ENCODE results near the gene NELL1. TPM values are rescaled to one million over a fixed set of nuclear protein-coding genes. Genes with fewer than 3 reads are reported as not detected.

The NELL1 gene
- total RNA-seq, 4 donors from 2014 or later, result not detected

DNA sequence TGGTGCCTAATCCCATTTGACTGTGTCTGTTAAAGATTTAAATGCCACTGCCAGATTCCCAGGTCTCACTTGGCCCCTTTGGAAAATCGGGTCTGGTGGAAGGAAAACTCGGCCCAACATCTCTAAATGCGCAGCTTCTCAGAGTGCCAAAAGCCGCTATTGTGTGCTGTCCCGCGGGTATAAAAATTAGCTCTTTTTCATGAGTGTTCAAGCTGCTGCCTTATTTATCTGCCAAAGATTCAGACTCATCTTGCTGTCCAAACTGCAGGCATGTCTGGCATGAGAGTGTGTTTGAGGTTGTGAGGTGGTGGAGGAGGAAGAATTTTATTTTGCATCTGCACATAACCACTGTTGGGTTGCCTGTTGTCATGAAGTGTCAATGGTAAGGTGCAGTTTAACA is 91.4 kb downstream of the NELL1 start:
- TF ChIP-seq, protein P1, sequence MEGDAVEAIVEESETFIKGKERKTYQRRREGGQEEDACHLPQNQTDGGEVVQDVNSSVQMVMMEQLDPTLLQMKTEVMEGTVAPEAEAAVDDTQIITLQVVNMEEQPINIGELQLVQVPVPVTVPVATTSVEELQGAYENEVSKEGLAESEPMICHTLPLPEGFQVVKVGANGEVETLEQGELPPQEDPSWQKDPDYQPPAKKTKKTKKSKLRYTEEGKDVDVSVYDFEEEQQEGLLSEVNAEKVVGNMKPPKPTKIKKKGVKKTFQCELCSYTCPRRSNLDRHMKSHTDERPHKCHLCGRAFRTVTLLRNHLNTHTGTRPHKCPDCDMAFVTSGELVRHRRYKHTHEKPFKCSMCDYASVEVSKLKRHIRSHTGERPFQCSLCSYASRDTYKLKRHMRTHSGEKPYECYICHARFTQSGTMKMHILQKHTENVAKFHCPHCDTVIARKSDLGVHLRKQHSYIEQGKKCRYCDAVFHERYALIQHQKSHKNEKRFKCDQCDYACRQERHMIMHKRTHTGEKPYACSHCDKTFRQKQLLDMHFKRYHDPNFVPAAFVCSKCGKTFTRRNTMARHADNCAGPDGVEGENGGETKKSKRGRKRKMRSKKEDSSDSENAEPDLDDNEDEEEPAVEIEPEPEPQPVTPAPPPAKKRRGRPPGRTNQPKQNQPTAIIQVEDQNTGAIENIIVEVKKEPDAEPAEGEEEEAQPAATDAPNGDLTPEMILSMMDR (IDR thresholded peaks at IDR 0.05), result no peak
- TF ChIP-seq POLR2A (IDR thresholded peaks at IDR 0.05), result no peak
- no peaks in the 10 kb centered on the region for H3K9me3 ChIP-seq
- WGBS, 2 donors, result 89 to 92% methylated on average over 6 of the region's 6 CpGs
- H3K27ac ChIP-seq, result no peak overlapping the region
- no peaks in the 10 kb centered on the region for H3K27me3 ChIP-seq
- H3K36me3 ChIP-seq, result no peaks in the 10 kb centered on the region
- H3K4me1 ChIP-seq, result no peaks in the 10 kb centered on the region
- intact Hi-C loops (cut with DNase I), result no loop called here
- DNase-seq, result no peak
- H3K4me3 ChIP-seq (replicated peaks in 1 of 3), result no peak overlapping the region

DNA sequence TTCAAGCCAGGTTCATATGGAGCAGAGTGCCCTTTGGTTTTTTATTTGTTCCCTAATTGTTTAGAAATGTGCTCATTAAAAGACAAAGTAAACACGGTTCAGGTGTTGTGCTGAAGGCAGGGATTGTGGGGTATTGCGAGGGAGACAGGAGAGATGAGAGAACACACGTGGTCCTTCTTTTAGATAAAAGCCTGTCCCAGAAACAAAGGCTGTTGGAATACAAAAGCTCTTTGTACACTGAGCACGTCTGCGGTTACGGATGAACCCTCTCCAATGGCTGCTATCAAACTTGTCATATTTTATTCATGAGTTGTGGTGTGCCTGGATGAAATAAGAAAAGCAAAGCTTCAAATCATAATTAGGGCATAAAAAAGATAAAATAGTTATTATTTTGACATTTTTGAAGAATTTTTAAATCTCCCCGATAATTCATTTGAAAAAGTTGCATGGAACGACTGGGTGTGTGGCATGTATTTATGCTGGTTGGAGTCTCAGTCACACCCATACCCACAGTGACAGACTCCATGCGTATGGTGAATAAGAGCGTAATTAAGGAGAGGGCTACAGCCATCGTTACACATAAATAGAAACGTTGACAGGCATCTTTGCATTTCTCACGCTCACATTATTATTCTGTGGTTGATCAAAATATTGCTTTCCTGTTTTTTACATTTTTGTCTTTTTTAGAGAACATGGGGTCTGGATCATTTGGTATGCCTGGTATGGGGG is 92.9 kb downstream of the NELL1 start:
- no peaks in the 10 kb centered on the region for H3K9me3 ChIP-seq
- no peaks in the 10 kb centered on the region for H3K36me3 ChIP-seq
- H3K4me1 ChIP-seq, result no peaks in the 10 kb centered on the region
- no peaks in the 10 kb centered on the region for H3K27me3 ChIP-seq
- no peak for DNase-seq
- no peak overlapping the region for H3K27ac ChIP-seq
- WGBS, 2 donors, result 63 to 67% methylated on average over 13 of the region's 13 CpGs
- TF ChIP-seq, protein P1 (IDR thresholded peaks at IDR 0.05), result no peak
- no peak for TF ChIP-seq POLR2A (IDR thresholded peaks at IDR 0.05)
- intact Hi-C loops (cut with DNase I), result no loop called here
- H3K4me3 ChIP-seq (replicated peaks in 1 of 3), result no peak overlapping the region

DNA sequence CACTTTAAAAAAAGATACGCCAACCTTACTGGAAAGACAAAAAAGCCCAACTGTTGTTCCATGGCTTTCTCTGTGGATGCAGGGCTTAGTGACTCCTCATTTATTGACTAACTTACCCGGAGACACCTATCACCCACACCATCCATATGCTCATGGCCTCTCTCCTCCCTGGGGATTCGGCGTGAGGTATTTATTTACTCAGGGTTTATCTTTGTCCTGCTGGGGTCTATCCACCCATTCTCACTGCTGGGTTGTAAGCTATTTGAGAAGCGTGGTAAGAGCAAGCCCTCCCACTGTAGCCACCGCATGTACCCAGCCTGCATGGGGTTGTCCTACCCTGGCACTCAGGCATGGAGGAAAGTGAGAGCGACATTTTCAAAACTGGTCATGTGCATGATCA is 93.6 kb downstream of the NELL1 start:
- WGBS, 2 donors, result 46 to 52% methylated on average over 7 of the region's 7 CpGs
- DNase-seq, result no peak
- Histone ChIP-seq H3K9me3 (no peaks in the 10 kb centered on the region), H3K27ac (no peak overlapping the region), H3K4me1 (no peaks in the 10 kb centered on the region), H3K27me3 (no peaks in the 10 kb centered on the region), H3K36me3 (no peaks in the 10 kb centered on the region), H3K4me3 (replicated peaks in 1 of 3) (no peak overlapping the region)
- intact Hi-C loops (cut with DNase I), result no loop called here
- TF ChIP-seq POLR2A (IDR thresholded peaks at IDR 0.05), result no peak
- TF ChIP-seq, protein P1 (IDR thresholded peaks at IDR 0.05), result no peak

DNA sequence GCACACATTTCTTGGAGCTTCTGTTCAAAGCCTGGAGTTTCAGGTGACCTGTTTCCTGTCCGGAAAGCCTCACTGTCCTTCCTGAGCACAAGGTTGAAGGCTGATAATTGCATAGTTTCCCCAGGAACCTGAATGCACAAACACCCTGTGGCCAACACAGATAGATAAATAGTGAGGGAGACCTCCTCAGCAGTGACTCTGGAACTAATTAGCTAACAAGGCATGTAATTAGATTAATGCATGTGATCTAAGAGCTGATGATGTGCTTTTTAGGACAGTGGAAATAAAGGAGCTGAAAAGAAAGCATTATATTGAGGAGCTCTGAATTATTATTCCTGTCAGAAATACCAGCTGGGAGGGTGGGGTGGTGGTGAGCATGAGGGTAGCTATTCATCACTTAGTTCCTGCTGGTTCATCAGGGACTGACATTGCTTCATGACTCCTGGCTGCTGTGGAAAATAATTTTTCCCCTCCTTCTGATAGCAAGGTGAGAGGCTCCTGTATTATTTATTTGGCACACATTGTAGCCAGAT is 101.1 kb downstream of the NELL1 start:
- no peak for DNase-seq
- no peaks in the 10 kb centered on the region for H3K36me3 ChIP-seq
- H3K27me3 ChIP-seq, result no peaks in the 10 kb centered on the region
- no peaks in the 10 kb centered on the region for H3K4me1 ChIP-seq
- no peak overlapping the region for H3K27ac ChIP-seq
- intact Hi-C loops (cut with DNase I), result no loop called here
- WGBS, 2 donors, result 59 to 60% methylated on average over 1 of the region's 1 CpG
- H3K4me3 ChIP-seq (replicated peaks in 1 of 3), result no peak overlapping the region
- H3K9me3 ChIP-seq, result no peaks in the 10 kb centered on the region
- TF ChIP-seq, protein P1 (IDR thresholded peaks at IDR 0.05), result no peak
- TF ChIP-seq POLR2A (IDR thresholded peaks at IDR 0.05), result no peak

DNA sequence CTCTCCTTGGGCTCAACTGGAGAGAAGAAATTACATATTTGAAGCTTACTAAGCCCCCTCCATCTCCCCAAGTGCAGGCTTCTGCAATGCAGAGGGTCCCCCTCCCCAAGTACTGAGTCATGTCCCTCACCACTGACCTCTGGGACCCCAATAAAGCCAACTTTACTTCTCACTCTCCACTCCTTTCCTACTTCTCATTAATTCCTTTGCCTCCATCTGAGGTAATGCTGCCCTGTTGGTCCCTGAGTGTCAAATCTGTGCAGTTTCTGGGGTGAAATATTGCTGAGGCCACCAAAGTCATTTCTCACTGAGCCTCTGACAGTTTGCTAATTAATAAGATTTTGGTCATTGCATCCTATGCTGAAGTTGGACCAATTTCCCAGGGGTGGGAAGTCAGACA is 101.6 kb downstream of the NELL1 start:
- DNase-seq, result no peak
- Histone ChIP-seq H3K27ac (no peak overlapping the region), H3K27me3 (no peaks in the 10 kb centered on the region), H3K36me3 (no peaks in the 10 kb centered on the region), H3K4me3 (replicated peaks in 1 of 3) (no peak overlapping the region), H3K4me1 (no peaks in the 10 kb centered on the region), H3K9me3 (no peaks in the 10 kb centered on the region)
- TF ChIP-seq POLR2A (IDR thresholded peaks at IDR 0.05), result no peak
- TF ChIP-seq, protein P1 (IDR thresholded peaks at IDR 0.05), result no peak
- intact Hi-C loops (cut with DNase I), result no loop called here
